ENCODE measurements around the gene SLC35D1.
"Not testable (repeated sequence)": the region's sequence is repeated elsewhere in the genome, so short reads cannot be mapped to it uniquely, and the experiment has no call there.

Gene SLC35D1

GRCh38 chr1:66985835-66986234 is 68.1 kb downstream of the SLC35D1 start:
- no peak for DNase-seq (ENCODE audit: low spot score)

GRCh38 chr1:66984491-66984890 is 69.5 kb downstream of the SLC35D1 start:
- DNase-seq (ENCODE audit: low spot score): no peak

- no peak for DNase-seq (ENCODE audit: low spot score)
These were observed 71.2 kb downstream of the SLC35D1 start for GRCh38 chr1:66982561-66983260.

GRCh38 chr1:66981679-66982078 is 72.3 kb downstream of the SLC35D1 start:
- DNase-seq (ENCODE audit: low spot score): no peak

GRCh38 chr1:66980745-66981367 is 73.1 kb downstream of the SLC35D1 start:
- DNase-seq (ENCODE audit: low spot score): no peak

- not testable (repeated sequence) for DNase-seq (ENCODE audit: low spot score)
These were observed 74.3 kb downstream of the SLC35D1 start for GRCh38 chr1:66979621-66980020.

GRCh38 chr1:66978201-66978600 is 75.7 kb downstream of the SLC35D1 start:
- peak; percentile 36 for DNase-seq (ENCODE audit: low spot score)

- DNase-seq (ENCODE audit: low spot score): no peak
These were observed 85.4 kb downstream of the SLC35D1 start for GRCh38 chr1:66968574-66968973.

GRCh38 chr1:66966188-66966873 is 87.6 kb downstream of the SLC35D1 start:
- DNase-seq (ENCODE audit: low spot score): not testable (repeated sequence)

GRCh38 chr1:66957938-66958337 is 96.0 kb downstream of the SLC35D1 start:
- DNase-seq (ENCODE audit: low spot score): no peak

GRCh38 chr1:66954208-66954607 is 99.7 kb downstream of the SLC35D1 start:
- DNase-seq (ENCODE audit: low spot score): no peak

GRCh38 chr1:66951513-66951912 is 102.4 kb downstream of the SLC35D1 start:
- DNase-seq (ENCODE audit: low spot score): no peak

Measured in kidney capillary endothelial cell (primary cell).